Right forelimb (tissue), 1 donor: ENCODE data around the gene SERPINI2.

Experiments used
- DNase-seq: peaks from one replicate; pipeline ENCODE4 v3.0.0-alpha.2; 2018

The SERPINI2 gene, protein sequence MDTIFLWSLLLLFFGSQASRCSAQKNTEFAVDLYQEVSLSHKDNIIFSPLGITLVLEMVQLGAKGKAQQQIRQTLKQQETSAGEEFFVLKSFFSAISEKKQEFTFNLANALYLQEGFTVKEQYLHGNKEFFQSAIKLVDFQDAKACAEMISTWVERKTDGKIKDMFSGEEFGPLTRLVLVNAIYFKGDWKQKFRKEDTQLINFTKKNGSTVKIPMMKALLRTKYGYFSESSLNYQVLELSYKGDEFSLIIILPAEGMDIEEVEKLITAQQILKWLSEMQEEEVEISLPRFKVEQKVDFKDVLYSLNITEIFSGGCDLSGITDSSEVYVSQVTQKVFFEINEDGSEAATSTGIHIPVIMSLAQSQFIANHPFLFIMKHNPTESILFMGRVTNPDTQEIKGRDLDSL

DNA sequence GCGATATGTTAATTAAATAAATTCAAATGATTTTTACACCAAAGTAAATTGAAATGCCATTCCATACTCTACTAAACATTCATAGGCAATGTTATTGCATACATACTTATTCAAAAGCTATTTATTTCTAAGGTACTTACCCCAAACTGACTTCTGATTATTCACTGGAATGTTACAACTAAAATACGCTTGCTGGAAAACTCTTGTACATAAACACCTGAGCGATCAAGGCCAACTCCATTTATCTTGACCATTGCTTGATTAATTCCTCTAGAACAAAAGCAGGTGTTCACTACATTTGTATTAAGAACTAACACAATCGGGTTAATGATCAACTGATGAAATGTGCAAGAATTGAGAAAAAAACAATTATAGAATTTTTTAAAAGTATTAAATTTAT lies at the start of gene SERPINI2:
Gene SERPINI2 (minus strand): TSS at position 180 of the 400 bp plus-strand sequence. CDS start 2,208 bp downstream, outside the sequence.
- no peak for DNase-seq

DNA sequence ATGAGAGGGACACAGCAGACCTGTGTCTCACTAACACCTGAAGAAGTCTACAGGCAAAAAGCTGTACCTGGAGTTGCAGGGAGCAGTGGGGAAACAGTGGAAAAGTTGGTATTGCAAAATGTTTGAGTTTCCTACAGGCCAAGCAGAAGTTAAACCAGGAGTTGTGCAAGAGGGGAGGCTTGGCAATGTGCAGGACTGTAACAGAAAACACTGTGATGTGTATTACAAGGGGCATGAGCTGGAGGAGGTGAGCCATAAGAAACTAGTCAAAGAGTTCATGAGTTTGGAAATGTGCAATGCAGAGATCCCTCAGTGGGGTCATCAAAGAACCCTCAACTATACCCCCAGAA lies 47.1 kb upstream of the SERPINI2 start:
- DNase-seq: no peak

DNA sequence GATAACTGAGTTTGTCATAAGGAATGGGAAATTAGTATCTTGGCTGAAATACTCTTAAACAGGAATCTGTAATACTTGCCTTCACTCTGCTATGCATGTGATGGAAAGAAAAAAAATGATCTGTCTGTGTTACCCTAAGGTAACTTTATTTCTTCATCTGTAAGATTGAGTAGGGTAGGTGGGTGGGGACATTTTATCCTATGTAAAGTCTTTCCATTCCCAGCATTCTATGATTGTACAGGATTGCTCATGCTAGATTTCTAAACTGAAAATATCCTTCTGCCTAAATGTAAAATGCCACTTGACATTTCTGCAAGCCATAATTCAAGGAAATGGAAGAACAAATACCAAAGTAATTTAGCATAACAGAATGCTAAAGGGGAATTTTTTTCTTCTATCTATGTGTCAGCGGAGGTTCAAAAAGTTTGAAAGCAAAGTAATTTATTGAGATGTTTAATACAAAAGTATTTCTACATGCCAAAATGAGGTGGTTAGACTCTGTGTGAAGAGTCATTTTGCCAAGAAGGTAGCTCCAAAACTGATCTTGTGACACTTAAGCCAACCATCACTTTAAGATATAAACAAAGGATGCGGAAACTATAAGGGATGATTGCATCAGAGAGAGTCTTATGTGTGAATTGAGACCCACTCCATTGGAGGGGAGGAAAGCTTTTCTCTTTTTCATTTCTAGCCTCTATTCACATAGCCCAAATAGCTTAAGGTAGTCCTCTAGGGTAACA lies 46.6 kb upstream of the SERPINI2 start:
- DNase-seq: no peak

DNA sequence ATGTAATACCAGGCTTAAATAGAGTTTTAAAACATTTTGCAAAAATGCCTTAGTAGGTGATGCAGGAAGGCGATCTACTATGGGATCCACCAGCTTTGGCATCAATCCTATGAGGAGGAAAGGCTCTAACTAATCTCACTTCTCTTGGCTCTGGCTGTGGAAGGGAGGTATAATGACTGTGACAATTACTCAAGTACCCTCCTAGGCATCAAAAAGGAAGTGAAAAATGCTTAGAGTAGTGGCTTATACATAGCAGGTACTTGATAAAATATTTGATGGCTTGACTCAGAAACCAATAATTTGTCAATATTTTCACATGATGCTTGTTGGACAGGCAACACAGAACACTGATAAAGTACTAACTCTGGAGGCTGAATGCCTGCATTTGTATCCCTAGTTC lies 34.1 kb upstream of the SERPINI2 start:
- DNase-seq: no peak

DNA sequence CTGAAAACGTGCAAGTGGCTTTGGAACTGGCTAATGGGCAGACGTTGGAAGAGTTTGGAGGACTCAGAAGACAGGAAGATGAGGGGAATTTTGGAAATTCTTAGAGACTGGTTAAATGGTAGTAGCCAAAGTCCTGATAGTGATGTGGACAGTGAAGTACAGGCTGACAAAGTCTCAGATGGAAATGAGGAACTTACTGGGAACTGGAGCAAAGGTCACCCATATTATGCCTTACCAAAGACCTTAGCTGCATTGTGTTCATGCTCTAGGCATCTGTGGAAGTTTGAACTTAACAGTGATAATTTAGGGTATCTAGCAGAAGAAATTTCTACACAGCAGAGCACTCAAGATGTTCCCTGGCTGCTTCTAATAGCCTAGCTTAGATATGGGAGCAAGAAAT lies 28.6 kb upstream of the SERPINI2 start:
- DNase-seq: no peak

DNA sequence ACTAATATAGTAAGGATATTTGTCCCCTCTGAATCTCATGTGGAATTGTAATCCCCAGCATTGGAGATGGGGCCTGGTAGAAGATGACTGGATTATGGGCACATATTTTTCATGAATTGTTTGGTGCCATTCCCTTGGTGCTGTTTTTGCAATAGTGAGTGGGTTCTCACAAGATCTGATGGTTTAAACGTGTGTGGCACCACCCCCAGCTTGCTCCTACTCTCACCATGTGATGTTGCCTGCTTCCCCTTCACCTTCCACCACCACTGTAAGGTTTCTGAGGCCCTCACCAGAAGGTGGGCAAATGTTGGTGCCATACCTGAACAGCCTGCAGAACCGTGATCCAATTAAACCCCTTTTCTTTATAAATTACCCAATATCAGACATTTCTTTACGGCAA lies 28.1 kb upstream of the SERPINI2 start:
- no peak for DNase-seq

DNA sequence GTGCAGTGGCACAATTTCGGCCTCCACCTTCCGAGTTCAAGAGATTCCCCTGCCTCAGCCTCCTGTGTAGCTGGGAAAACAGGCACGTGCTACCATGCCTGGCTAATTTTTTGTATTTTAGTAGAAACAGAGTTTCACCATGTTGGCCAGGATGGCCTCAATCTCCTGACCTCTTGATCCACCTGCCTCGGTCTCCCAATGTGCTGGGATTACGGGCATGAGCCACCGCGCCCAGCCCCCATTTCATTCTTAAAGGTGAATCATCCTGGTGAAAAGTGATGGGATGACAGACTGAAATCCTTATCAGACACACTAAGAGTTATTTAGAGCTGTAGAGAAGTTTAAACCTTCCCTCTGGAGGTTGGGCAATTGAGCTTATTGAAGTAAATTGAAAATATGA lies 24.1 kb upstream of the SERPINI2 start:
- no peak for DNase-seq

DNA sequence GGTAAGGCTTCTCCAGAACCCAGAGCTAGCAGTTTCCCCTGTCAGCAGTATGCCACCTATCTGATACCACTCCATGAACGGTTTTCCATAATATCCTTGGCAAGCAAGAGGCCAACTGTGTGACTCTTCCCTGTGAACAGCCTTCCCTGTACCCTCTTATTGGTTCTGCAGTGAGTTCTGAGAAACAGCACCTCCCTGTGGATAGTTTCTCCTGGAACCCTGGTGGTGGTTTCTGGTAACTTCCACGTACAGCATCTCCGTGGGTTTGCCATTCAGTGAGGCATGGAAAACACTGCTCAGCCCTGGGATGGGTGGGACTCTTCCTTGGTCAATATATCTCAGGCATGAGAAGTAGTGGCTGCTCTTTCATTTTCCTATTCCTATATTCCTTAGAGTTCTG lies 19.4 kb upstream of the SERPINI2 start:
- DNase-seq: no peak

DNA sequence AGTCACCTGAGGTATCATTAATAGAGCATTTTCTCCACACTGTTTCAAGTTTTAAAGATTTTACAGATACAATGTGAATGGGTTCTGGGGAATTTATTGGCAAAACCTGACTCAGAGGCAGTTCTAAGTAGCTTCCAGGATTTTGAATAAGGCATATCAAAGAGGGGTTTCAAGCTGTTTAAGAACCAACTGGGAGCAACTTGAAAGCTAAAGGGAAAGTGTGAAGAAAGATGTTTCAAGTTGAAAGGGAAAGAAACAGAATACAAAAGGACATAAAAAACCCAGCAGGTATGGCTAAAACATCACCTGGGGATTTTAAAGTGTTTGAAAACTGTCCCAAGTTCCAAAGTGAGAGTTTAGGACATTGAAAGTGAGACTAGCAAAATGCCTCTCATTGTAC lies 17.8 kb upstream of the SERPINI2 start:
- no peak for DNase-seq

DNA sequence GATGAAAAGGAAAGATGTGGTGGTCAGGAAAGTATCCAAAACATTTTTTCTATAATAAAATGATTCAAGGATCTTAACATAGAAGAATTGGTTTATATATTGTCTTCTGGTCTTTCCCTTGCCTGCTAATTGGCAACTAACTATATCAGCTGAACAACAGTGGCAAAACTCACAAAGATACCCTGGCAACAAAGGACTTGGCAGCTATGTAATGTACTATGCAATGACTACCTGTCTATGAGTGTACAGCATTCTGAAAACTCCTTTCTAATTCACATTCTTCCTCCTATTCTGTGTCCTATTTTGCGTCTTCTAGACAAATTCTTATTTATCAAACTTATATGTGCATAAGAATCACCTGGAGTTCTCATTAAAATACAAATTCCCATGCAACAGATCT lies 15.7 kb upstream of the SERPINI2 start:
- DNase-seq: no peak

DNA sequence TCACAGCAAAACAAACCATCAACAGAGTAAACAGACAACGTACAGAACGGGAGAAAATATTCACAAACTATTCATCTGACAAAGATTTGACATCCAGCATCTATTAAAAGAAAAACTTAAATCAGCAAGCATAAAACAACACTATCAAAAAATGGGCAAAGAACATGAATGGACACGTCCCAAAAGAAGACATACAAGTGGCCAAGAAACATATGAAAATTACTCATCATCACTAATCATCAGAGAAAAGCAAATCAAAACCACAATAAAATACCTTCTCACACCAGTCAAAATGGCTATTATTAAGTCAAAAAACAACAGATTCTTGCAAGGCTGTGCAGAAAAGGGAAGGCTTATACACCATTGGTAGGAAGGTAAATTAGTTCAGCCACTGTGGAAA lies 13.7 kb upstream of the SERPINI2 start:
- no peak for DNase-seq

DNA sequence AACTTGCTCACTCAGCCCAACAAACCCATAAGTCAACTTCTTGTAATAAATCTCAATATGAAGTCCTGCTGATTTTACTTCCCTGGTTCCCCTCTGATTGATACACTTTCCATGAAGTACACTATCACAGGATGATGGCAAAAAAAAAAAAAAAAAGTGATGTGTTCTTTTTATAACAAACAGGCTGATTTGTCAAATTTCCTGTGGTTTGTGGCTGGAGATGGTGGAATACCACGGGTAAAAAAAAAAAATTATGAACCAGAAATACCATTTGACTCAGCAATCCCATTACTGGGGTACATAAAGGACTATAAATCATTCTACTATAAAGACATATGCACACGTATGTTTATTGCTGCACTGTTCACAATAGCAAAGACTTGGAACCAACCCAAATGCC lies 10.7 kb upstream of the SERPINI2 start:
- DNase-seq: no peak

DNA sequence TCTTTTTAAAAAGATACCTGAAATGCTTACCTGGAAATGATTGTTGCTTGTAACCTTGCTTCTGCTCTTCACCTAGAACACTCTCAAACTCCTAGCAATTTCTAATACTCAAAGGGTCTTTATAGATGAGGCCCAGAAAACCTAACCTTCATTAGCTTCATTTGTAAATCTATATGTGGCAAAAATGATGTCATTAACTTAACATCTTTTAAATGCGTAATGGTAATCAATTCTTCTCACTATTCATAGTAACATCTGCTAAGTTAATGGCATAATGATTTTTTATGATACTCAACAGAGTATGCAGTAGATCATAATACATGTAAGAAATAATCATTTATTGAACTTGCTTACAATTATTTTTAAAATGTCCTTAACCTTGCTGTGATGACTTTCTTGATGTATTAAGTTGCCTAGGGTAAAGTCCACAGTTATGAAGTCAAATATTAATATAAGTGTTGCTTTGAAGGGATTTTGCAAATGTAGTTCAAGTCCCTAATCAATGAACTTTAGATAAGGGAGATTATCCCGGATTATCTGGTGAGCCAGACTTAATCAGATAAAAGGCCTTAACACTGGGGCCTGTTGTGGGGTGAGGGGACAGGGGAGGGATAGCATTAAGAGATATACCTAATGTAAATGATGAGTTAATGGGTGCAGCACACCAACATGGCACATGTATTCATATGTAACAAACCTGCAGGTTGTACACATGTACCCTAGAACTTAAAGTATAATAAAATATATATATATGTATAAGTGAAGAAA lies 10.1 kb upstream of the SERPINI2 start:
- DNase-seq: no peak

DNA sequence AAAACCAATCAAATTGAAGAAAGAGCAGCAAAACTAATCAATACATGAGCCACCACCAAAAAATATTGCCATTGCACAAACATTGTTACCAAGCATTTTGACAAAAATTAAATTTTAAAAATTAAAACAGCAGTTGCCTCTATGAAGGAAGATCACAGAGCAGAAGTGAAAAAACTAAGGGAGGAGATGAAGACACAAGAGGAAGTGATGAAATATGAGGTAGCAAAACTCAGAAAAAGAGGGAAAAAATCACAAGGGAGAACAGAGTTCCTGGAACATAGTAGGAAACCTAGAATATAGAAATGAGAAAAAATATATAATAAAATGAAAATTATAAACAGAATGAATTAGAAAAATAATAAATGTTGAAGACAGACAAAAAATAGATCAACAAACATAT lies 7.3 kb upstream of the SERPINI2 start:
- DNase-seq: no peak

DNA sequence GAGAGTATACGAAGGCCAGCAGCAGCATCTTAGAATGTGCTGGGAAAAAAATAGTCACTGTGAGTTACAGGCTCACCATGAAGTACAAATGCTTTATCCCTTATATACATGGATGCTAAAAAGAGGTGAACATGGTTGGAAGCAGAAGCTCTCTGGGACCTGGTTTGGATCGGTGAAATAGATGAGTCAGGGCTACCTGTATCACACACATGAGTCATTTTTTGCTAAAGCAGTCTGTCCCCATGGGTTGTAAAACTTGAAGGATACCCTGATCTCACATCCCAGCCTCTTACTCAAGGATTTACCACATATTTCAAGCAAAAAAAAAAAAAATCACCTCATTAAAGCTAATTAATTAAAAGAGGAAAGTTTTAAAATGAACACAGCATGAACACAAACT lies 6.9 kb upstream of the SERPINI2 start:
- no peak for DNase-seq

DNA sequence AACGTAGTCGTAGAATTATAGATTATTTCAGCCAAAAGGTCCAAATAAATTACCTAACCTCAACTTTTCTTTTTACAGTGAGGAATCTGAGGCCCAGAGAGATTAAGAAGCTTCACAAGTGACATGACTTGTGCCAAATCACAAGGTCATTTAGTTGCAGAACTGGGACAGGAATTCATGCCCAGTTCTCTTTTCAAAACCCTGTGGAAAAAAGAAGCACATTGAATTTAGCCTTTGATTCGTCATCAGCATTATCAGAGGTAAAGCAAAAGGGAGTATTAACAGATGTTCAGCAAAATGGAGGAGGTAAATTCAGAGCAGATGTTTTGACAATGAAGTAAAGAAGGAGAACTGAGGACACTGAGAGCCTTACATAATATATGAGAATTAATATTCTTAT lies 4.5 kb downstream of the SERPINI2 start:
- DNase-seq: no peak

DNA sequence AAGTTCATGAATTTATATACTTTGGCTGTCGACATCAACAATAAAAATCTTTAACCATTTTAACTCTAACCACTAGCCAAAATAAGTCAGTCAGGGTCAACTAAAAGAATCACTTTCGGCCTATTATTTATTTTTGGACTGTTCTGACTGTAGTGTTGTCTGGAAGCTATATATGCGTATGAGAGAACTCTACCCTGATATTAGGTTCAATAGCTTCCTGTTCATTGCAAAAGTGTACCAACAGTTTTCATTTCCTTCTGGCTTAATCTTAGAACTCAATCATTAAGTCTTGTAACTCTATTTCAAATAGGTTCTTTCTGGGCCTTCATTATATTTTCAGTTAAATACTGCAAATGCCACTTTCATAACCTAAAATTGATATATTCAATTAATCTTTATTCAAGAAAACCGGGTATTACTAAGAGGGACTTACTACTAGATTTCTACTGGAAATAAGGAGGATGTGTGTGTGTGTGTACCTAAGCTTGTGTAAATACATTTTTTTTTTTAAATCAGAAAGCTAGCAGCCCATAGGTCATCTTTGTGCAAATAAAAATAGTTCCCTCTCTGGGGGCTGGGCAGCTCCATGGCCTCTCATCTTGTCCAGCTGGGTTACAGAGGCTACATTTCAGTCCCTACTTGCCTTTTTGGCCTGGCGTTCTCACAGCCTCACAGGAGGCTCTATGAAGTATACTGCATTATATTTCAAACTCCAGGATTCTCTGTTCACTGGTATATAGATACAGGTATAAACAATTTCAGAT lies 5.8 kb downstream of the SERPINI2 start:
- no peak for DNase-seq

DNA sequence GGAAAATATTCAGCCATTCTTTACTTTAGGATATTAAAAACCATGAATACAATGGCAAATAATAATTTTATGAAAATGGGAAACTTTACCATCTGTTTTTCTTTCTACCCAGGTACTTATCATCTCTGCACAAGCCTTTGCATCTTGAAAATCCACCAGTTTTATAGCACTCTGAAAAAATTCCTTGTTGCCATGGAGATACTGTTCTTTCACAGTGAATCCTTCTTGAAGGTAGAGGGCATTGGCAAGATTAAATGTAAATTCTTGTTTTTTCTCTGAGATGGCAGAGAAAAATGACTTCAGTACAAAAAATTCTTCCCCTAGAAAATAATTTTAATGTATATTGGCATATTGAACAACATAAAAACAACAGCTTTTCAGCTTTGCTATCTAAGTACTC lies 6.9 kb downstream of the SERPINI2 start:
- DNase-seq: no peak

DNA sequence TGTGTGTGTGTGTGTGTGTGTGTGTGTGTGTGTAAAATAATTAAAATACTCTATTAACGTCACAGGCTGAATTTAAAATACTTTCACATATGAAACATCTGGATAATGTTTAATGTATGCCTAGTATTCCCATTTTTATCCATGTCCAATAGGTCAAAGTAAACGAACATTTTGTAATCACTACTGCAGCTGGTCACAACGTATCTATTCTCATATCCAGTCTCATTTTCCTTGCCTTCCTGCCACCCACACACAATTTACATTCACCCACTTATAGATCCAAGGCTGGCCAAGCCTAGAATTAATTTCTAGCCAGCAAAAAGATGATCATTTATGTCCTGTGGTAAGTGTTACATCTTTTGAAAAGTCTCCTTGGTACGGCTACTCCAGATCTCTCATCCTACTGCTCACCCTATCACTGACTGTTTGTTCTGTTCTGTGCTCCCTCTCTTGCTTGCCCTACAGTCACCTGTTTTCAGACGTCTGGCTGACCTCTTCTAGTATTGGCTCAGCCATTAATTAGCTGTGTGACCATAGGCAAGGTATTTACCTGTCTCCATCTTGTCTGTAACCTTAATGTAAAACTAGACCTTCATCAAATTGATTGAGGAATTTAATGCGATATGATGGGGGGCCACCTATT lies 17.6 kb downstream of the SERPINI2 start:
- no peak for DNase-seq

DNA sequence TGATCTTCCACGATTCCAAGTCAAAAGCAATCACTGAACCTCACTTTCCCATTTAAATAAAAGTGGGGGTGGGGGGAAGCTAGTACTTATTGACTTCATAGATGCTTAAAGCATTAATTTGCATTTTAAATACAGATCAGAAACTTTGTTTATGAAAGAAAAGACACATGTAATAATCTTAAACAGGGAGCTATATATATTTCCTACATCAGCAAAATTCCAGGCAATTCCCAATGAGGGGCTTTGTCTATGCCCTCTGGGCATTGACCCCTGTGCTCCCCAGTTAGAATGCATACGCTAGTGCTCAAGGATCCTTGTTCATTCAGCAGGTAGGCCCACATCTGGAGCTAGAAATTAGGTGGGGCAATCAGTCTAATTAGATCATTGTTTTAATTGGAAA lies 20.0 kb downstream of the SERPINI2 start:
- no peak for DNase-seq

DNA sequence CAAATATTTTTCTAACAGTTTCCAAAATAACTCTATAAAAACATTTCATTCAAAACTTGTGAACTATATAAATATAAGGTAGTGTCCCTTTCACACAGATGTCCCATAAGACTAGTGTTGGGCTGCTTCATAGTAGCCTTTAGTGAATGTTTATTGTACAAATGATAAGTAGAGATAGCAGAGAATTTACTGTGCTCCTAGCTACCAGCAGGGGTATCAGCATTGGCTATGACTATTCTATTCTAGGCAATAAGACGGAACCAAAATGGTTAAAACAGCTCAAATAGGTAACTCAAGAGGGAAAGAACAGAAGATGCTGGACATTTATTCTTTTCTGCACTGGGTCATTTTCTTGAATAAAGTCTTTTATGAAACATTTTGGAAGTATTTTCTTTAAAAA lies 22.6 kb downstream of the SERPINI2 start:
- no peak for DNase-seq

DNA sequence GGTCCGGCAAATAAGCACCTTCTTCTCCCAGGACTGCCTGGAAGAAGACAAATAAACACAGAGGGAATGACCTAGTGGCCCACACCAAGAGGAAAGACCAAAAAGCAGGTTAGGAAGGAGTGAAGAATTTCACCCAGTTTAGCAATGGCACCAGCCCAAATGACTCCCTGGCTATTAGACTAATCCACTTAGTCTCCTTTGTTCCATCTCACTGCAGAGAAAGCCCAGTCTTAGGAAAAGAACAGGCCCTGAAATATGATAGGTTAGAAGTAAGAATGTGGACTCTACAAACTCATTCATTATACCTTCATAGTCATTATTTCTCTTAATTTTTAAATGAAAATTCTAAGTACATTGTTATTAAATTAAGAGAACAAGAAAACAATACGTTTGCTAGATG lies 23.2 kb downstream of the SERPINI2 start:
- DNase-seq: no peak

DNA sequence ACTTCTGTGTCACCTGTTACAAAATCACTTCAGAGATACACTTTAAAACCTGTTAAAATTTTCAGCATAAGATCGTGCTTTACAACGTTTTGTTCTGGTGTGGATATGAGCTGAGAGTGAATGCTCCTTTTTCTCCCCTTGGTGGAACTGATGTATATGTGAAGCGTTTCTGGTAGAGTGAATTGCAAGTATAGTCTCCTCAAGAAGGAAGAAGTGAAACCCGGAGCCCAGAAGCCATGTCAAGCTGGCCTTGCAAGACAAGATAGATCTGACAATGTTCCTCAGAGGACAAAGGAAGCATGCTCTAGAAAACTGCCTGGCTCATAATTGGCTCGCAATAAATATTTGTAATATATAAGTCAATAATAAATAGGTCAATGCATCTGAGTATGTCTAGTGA lies 23.6 kb downstream of the SERPINI2 start:
- DNase-seq: no peak
